Dedifferentiated amniotic fluid mesenchymal stem cell (primary cell): Measurements from ENCODE around the gene CADM4.

Experiments
- DNase-seq: peaks from one replicate; pipeline ENCODE4 v3.0.0-alpha.2; 2016; ENCODE audit errors: extremely low spot score

Gene CADM4

DNA sequence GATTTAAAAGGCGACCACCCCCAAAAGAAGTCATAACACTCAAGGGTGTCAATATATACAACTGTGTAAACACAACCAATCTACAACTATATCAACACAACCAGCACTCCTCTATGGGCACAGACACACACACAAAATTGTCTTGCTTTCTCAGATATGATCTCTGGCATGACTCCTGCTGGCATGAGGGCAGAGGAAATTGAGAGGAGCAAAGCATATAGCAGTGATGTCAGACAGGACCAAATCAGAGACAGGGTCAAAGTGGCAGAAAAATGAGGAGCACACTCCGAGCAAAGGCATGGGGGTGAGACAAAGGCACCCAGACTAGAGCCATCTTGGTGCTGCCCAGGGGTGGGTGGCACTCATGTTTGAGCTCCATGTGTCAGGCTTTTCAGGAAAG, 53.3 kb downstream of the CADM4 start:
- no peak for DNase-seq

DNA sequence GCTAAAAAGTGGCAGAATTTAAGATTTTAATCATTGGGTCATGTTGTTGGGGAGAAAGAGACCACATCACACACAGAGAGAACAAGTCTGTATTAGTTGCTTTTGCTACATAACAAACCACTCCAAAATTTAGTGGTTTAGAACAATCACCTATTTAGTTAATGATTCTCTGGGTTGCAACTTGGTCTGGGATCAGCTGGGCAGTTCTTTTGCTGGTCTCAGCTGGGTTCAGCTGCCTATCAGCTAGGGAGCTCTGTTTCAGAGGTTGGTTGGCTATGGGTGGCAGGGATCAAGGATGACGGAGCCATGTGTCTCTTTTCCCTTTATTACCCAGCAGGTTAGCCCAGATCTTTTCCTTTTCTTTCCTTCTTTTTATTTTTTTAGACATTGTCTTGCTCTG, 55.2 kb downstream of the CADM4 start:
- no peak for DNase-seq

DNA sequence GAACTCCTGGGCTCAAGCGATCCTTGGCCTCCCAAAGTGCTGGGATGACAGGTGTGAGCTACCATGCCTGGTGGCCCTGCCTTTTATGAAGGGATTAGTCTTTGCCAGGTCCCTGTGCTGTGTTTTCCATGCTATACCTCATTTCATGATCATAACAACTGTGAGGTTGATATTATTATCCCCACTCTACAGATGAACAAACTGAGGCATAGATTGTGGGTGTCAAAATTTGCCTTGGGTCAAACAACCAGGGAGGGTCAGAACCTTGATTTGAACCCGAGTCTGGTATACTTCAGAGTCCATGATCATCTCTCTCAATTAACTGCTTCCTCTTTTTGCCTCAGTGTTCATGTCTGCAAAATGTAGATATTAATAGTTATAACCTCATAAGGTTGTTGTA, 57.2 kb downstream of the CADM4 start:
- no peak for DNase-seq

DNA sequence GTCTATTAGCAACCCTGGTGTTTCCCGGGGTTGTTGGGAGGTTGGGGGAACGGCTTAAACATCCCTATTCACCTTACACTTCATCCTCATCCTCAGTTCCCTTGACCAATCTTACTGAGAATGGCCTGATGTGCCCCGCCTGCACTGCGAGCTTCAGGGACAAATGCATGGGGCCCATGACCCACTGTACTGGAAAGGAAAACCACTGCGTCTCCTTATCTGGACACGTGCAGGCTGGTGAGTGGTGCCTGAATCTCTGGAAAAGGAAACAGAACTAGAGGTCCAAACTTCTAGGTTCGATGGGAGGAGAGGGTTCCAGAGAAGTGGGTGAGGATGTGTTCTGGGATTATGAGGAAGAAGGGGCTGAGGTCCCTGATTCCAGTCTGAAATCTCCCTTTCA, 58.2 kb downstream of the CADM4 start:
- no peak for DNase-seq

DNA sequence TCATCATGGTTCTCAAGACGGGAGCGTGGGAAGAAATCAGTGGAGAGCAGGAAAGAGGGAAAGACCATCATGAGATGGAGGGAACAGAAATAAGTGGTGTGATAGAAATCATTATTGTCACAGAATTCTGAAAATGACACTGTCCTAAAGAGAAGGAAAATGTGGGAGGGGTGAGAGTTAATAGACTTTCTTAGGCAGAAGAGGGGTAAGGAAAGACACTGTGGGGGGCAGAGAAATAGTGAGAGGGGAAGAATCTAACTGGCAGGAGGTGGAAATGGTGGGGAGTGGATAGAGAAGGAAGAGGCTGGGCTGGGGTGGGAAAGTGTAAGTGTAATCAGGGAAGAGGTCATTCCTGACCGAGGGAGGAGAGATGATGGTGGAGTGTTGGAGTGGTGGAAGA, 60.9 kb downstream of the CADM4 start:
- DNase-seq: no peak

DNA sequence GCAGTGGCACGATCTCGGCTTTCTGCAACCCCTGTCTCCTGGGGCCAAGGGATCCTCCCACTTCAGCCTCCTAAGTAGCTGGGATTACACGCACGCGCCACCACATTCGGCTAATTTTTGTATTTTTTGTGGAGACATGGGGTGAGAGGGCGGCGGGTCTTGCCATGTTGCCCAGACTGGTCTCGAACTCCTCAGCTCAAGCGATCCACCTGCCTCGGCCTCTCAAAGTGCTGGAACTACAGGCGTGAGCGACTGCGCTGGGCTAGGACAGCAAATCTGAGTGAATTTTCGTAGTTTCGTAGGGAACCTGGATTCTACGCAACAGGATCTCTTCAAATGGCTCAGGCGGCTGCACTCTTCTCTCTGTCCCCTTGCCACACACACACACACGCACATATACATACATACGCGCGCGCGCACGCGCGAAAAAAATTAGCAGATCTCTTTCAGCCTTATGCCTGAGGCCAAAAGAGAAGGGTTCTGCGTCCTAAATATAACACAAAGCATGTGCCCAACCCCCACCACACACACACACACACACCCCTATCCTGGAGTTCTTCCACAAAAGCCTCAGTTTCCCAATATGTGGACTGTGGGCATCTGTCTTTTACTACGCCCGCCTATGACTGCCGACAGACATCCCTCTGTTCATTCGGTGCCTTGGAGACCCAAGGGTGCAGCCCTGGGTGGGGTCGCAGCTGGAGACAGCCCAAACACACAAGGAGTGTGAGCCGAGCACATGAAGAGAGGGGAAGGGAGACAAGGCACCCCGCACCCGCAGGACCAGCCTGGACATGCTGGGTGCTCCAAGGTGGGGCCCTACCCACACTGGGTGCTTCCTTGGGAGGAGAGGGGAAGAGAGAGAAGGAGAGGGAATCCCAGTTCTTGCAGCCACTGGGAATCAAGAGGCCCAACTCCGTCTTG, 63.4 kb downstream of the CADM4 start:
- DNase-seq: no peak

DNA sequence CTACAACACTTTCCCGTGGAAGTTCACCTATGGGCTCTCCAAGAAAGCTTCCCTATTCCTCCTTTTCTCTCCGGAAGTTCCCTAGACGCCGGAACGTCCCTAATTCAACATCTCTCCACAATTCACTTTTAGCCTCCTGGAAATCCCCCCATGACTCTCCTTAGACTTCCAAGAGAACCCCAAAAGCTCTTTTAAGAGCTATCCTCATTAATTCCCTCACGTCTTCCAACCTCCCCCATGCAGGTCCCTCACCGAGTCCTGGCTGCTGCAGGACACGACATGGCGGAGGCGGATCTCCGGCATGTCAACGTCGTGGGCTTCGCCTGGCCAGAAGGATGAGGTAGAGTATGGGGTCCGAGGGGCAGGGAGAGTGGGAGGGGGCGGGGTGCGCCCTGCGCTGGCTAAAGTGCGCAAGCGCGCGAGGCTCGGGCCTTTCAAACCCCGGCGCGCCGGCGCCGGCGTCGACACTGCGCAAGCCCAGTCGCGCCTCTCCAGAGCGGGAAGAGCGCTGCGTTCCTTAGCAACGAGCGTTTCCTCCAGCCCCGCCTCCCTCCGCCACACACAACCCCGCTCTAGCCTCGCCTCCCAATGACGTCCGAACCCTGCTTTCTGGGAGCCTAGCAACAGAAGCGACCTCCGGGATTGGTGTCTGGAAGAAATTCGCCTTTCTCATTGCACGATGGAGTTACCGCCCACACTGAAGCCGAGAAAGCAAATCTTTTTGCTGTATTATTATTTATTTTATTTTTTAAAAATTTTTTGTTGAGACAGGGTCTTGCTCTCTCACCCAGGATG, 64.3 kb downstream of the CADM4 start, which contains the start of the genes PINLYP and XRCC1:
Gene PINLYP (plus strand): TSS at position 646 of the 795 bp plus-strand sequence. CDS start 1,391 bp downstream, outside the sequence.
Gene XRCC1 (minus strand): TSS at position 372 of the 795 bp plus-strand sequence. CDS start 69 bp downstream, at position 303.
- peak; percentile 99 for DNase-seq

DNA sequence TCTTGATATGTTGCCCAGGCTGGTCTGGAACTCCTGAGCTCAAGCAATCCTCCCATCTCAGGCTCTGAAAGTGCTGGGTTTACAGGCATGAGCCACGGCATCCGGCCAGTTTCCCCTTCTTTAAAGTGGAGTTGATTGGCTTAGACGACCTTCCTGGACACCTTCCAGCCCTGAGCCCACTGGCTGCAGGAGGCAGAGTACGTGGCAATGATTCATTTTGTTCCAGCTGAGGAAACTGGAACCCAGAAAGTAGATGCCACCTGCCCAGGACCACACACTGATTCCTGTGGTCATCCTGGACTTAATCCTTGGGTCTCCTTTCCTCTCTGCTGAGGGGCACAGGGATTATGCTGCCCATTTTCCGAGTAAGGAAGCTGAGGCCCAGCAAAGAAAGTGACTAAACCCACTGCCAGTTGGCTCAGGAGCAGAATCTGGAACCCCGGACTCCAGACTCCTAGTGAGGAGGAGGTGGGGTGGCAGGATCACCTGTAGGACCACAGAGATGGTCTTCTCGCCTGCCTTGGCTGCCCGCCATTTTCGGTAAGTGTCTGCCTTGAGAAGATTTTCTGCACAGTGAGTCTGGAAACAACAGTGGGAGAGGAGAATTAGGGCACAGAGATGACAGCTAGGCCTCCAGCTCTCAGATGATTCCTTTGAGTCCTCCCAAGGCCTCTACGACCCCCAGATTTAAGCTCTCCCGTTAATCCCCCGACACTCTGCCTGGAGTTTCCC, 65.1 kb downstream of the CADM4 start:
- DNase-seq: no peak
